ENCODE results near the gene PPP1R3F.
A peak's percentile ranks its signal among the peaks of the same experiment; 100 is the strongest.

PPP1R3F gene

DNA sequence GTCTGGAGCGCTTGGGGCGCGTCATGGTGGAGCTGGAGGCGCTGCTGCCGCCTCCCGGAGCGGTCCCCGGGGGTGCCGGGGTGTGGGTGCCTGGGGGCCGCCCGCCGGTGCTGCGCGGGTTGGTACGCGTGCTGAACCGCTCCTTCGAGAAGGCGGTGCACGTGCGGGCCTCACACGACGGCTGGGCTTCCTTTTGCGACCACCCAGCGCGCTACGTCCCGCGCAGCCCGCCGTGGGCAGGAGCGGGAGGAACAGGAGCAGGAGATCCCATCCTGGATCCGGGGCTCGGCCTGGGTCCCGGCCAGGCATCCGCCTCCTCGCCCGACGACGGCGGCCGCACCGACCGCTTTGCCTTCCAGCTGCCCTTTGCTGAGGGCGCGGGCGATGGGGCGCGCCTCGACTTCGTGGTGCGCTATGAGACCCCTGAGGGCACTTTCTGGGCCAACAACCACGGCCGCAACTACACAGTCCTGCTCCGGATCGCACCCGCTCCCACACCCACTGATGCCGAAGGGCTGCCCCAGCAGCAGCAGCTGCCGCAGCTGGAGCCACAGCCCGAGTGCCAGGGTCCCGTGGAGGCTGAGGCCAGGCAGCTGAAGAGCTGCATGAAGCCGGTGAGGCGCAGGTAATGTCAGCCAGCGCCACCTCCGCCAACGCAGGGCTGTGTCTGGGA, 792 bp downstream of the PPP1R3F start:
- H3K27me3 ChIP-seq (replicated peaks) = no peaks in the 10 kb centered on the region
- in situ Hi-C loops (cut with HindIII; ENCODE audit: low pct_ligation_motif_present, low sequenced_read_pairs) = no loop called here
- no peak for DNase-seq
- H3K4me3 ChIP-seq (ENCODE audit: low read depth, low read length) = peak overlapping the region; percentile 59
- peak overlapping the region; percentile 98 for H3K27ac ChIP-seq
- TF ChIP-seq, protein P1, sequence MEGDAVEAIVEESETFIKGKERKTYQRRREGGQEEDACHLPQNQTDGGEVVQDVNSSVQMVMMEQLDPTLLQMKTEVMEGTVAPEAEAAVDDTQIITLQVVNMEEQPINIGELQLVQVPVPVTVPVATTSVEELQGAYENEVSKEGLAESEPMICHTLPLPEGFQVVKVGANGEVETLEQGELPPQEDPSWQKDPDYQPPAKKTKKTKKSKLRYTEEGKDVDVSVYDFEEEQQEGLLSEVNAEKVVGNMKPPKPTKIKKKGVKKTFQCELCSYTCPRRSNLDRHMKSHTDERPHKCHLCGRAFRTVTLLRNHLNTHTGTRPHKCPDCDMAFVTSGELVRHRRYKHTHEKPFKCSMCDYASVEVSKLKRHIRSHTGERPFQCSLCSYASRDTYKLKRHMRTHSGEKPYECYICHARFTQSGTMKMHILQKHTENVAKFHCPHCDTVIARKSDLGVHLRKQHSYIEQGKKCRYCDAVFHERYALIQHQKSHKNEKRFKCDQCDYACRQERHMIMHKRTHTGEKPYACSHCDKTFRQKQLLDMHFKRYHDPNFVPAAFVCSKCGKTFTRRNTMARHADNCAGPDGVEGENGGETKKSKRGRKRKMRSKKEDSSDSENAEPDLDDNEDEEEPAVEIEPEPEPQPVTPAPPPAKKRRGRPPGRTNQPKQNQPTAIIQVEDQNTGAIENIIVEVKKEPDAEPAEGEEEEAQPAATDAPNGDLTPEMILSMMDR (IDR thresholded peaks at IDR 0.05; ENCODE audit: low read depth, low read length, missing control alignments) = no peak
- H3K36me3 ChIP-seq (replicated peaks) = no peaks in the 10 kb centered on the region

DNA sequence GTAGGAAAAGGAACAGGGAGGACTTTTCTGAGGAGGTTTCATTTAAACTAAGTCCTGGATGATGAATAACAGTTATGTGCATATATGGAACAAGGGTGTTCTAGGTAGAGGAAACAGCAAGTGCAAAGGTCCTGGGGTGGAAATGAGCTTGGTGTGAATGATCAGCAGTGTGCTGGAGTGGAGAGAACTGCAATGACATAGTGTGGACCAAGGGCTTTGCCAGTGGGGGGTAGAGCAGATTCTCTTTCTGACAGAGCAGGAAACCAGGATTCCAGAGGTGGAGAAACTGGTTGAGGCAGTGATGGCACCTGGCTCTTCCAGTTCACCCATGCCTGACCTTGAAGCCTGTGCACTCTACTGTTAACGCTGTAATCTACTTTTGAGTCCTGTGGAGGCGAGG, 1.7 kb downstream of the PPP1R3F start:
- DNase-seq = no peak
- no peaks in the 10 kb centered on the region for H3K36me3 ChIP-seq (replicated peaks)
- TF ChIP-seq, protein P1 (IDR thresholded peaks at IDR 0.05; ENCODE audit: low read depth, low read length, missing control alignments) = no peak
- no peak overlapping the region for H3K27ac ChIP-seq
- H3K27me3 ChIP-seq (replicated peaks) = no peaks in the 10 kb centered on the region
- no peak overlapping the region for H3K4me3 ChIP-seq (ENCODE audit: low read depth, low read length)
- in situ Hi-C loops (cut with HindIII; ENCODE audit: low pct_ligation_motif_present, low sequenced_read_pairs) = no loop called here

DNA sequence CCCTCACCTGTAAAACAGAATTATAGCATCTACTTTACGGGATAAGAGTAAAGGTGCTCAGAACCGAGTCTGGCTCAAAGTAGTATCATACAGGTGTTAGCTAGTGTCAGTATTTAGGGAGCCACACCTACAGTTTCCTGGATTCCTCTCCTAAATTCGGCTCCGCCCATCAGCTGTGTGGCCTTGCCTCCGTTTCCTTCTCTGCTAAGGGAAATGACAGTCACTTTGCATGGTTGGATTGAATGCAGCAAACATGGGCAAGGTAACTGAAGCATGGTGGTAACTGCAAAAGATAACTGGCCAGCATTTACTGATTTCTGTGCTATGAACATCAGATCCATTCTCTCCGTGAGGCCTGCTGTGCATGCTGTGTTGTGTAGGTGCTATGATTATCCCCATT, 2.8 kb downstream of the PPP1R3F start:
- no peak for DNase-seq
- H3K36me3 ChIP-seq (replicated peaks) = no peaks in the 10 kb centered on the region
- no peaks in the 10 kb centered on the region for H3K27me3 ChIP-seq (replicated peaks)
- TF ChIP-seq, protein P1 (IDR thresholded peaks at IDR 0.05; ENCODE audit: low read depth, low read length, missing control alignments) = no peak
- no peak overlapping the region for H3K27ac ChIP-seq
- H3K4me3 ChIP-seq (ENCODE audit: low read depth, low read length) = no peak overlapping the region
- in situ Hi-C loops (cut with HindIII; ENCODE audit: low pct_ligation_motif_present, low sequenced_read_pairs) = no loop called here

DNA sequence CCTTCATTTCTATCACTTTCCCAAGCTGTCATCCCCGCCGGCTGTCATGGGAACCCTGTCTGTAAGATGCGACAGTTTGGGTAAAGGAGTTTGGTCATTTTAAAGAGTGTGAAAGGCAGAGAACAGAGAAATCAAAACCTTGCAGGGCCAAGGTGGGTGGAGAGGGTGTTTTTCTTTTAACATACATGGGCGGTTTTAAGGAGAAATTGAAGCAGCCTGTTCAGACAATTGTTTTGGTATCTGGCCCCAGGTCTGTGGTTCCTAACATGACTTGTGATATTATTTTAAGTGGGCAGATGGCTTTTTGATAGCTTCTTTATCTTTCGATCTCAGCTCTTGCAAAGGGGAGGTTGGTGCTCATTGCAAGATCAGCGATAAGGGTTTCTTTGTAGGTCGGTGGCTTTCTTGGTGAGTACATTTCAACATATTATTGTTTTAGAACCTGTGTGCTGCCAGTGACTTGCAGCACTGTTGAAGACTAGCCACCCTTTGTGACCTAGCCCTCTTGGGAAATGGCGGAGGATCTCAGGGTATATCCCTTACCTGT, 3.7 kb downstream of the PPP1R3F start:
- in situ Hi-C loops (cut with HindIII; ENCODE audit: low pct_ligation_motif_present, low sequenced_read_pairs) = no loop called here
- no peak overlapping the region for H3K4me3 ChIP-seq (ENCODE audit: low read depth, low read length)
- H3K27ac ChIP-seq = no peak overlapping the region
- no peaks in the 10 kb centered on the region for H3K36me3 ChIP-seq (replicated peaks)
- no peaks in the 10 kb centered on the region for H3K27me3 ChIP-seq (replicated peaks)
- TF ChIP-seq, protein P1 (IDR thresholded peaks at IDR 0.05; ENCODE audit: low read depth, low read length, missing control alignments) = no peak
- no peak for DNase-seq

DNA sequence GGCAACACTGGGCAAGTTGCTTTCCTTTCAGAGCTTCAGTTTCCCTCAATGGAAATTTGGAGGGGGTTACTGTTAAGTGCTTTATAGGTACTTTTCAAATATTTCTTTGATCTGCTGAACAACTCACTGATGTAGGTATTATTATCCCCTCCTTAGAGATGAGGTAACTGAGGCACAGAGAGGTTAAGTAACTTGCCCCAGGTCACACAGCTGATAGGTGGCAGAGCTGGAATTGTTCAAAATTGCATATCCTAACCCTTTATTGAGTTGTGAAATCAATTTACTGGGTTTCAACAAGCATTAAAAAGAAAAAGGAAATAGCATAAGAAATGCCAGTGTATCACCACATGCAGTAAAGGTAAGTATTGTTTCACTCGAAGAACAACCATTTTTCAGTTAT, 6.6 kb downstream of the PPP1R3F start:
- no peak for DNase-seq
- H3K27ac ChIP-seq = no peak overlapping the region
- no peaks in the 10 kb centered on the region for H3K27me3 ChIP-seq (replicated peaks)
- TF ChIP-seq, protein P1 (IDR thresholded peaks at IDR 0.05; ENCODE audit: low read depth, low read length, missing control alignments) = no peak
- in situ Hi-C loops (cut with HindIII; ENCODE audit: low pct_ligation_motif_present, low sequenced_read_pairs) = no loop called here
- H3K4me3 ChIP-seq (ENCODE audit: low read depth, low read length) = no peak overlapping the region
- no peaks in the 10 kb centered on the region for H3K36me3 ChIP-seq (replicated peaks)
